ENCODE measurements around the gene PIWIL4.

- TF ChIP-seq EZH2phosphoT487 (conservative IDR thresholded peaks at IDR 0.05; ENCODE audit: low read length) (no peak), CTCF (IDR thresholded peaks at IDR 0.05; ENCODE audit: insufficient read depth, low read length, poor library complexity, severe bottlenecking) (no peak)
Observed at GRCh38 chr11:94630221-94630620, 63.1 kb downstream of the PIWIL4 start.

All from SU-DHL-6 (cell line).